GM12878 (cell line): ENCODE data around the gene ME2. TPM values are rescaled to one million over a fixed set of nuclear protein-coding genes. Genes with fewer than 3 reads are reported as not detected.

Experiments used
- ATAC-seq: fragments of 200-7000 bp; cut with Tn5 transposase; 3 replicates; pipeline ENCODE4 v1.9.1; 2020; ENCODE audit warnings: mild to moderate bottlenecking, moderate library complexity
- BruUV-seq: library from RNA; stranded (reverse); fragments of 400-500 nt; replicated peaks from 2 replicates; lab custom pipeline; 2021; lab: Mats Ljungman, UMichigan
- CTCF ChIA-PET: fragments of 300-600 bp; sonication (Branson Sonifier 250); formaldehyde crosslinking; extraction: SDS; loops from one replicate; lab custom pipeline; 2021; ENCODE audit warnings: inconsistent platforms; lab: Yijun Ruan, JAX
- POLR2A ChIA-PET: fragments of 350-600 bp; formaldehyde crosslinking; extraction: SDS; loops from one replicate; lab custom pipeline; 2021; ENCODE audit warnings: inconsistent platforms; lab: Charles Lee
- RAD21 ChIA-PET: fragments of 300-600 bp; sonication (Branson Sonifier 250); formaldehyde crosslinking; loops from one replicate; lab custom pipeline; 2023; ENCODE audit warnings: antibody characterized with exemption; ENCODE audit not compliant: unreplicated experiment; lab: Charles Lee
- SMC1A ChIA-PET: fragments of 300-600 bp; sonication (Branson Sonifier 250); formaldehyde crosslinking; loops from one replicate; lab custom pipeline; 2023; ENCODE audit not compliant: unreplicated experiment, uncharacterized antibody; lab: Charles Lee
- DNase-seq: peaks from one replicate; pipeline ENCODE4 v3.0.0-alpha.2; 2011; ENCODE audit warnings: low read depth, low spot score
- FAIRE-seq: peaks from 3 replicates; lab custom pipeline; 2011; peaks lifted over from hg19 to GRCh38; lab: Jason Lieb, UNC
- H2AFZ ChIP-seq: 2 replicates; pipeline ENCODE4 v1.6.0; 2011; ENCODE audit warnings: low read depth, low read length, control low read depth; ENCODE audit not compliant: control insufficient read depth
- H3K27ac ChIP-seq: 2 replicates; pipeline ENCODE4 v1.5.1; 2011; ENCODE audit warnings: control low read depth; ENCODE audit not compliant: control insufficient read depth, insufficient read depth
- H3K27me3 ChIP-seq, 2 experiments: replicated peaks in 1 of 2; 2 replicates each; pipeline versions ENCODE4 v1.6.0 to v1.6.1; 2011; ENCODE audit warnings: low read length in 1 of 2; ENCODE audit not compliant: control insufficient read depth in 2 of 2, insufficient read depth in 2 of 2
- H3K36me3 ChIP-seq, 2 experiments: 2 replicates each; pipeline ENCODE4 v1.5.1; 2011; ENCODE audit warnings: low read length in 1 of 2; ENCODE audit not compliant: control insufficient read depth in 2 of 2, insufficient read depth in 2 of 2
- H3K4me1 ChIP-seq: 2 replicates; pipeline ENCODE4 v1.6.1; 2011; ENCODE audit warnings: mild to moderate bottlenecking, low read length, moderate library complexity, mixed read lengths; ENCODE audit not compliant: control insufficient read depth, insufficient read depth
- H3K4me2 ChIP-seq: 2 replicates; pipeline ENCODE4 v1.6.0; 2011; ENCODE audit warnings: control low read depth; ENCODE audit not compliant: control insufficient read depth, insufficient read depth
- H3K4me3 ChIP-seq: fragments of 200-600 bp; sonication (generic); 2 replicates; pipeline ENCODE4 v1.5.1; 2016
- H3K79me2 ChIP-seq: 2 replicates; pipeline ENCODE4 v1.6.0; 2011; ENCODE audit warnings: low read length; ENCODE audit not compliant: control insufficient read depth, insufficient read depth
- H3K9ac ChIP-seq: 2 replicates; pipeline ENCODE4 v1.8.0; 2011; ENCODE audit warnings: low read length, control low read depth, mixed read lengths; ENCODE audit not compliant: control insufficient read depth, insufficient read depth
- H3K9me3 ChIP-seq: replicated peaks from 3 replicates; pipeline ENCODE4 v1.5.1; 2011; ENCODE audit warnings: mild to moderate bottlenecking, low read length; ENCODE audit not compliant: control insufficient read depth, insufficient read depth
- H4K20me1 ChIP-seq: 2 replicates; pipeline ENCODE4 v1.6.0; 2011; ENCODE audit not compliant: control insufficient read depth, insufficient read depth
- MTA2 ChIP-seq: fragments of 450-650 bp; IDR thresholded peaks from 2 replicates; pipeline ENCODE4 v1.6.1; 2016; ENCODE audit warnings: low read depth, mild to moderate bottlenecking, moderate library complexity
- MTA3 ChIP-seq: IDR thresholded peaks from 2 replicates; pipeline ENCODE4 v1.6.1; 2012; ENCODE audit warnings: low read length, inconsistent platforms, borderline replicate concordance
- POLR2AphosphoS2 ChIP-seq: IDR thresholded peaks from 2 replicates; pipeline ENCODE4 v1.6.1; 2011; ENCODE audit warnings: low read depth, mild to moderate bottlenecking, low read length, improper control_type of control experiment, moderate library complexity
- POLR2AphosphoS5 ChIP-seq: IDR thresholded peaks from 2 replicates; pipeline ENCODE4 v1.6.1; 2011; ENCODE audit warnings: mild to moderate bottlenecking, low read length, inconsistent platforms
- SREBF1 ChIP-seq: IDR thresholded peaks from 2 replicates; pipeline ENCODE4 v1.6.1; 2012; ENCODE audit warnings: mild to moderate bottlenecking, low read length
- TBL1XR1 ChIP-seq: IDR thresholded peaks from 2 replicates; pipeline ENCODE4 v1.6.1; 2012; ENCODE audit warnings: low read depth, low read length, improper control_type of control experiment
- in situ Hi-C: fragments of 300-500 bp; cut with MboI; formaldehyde crosslinking; loops from 9 replicates; pipeline ENCODE4 v1.14.3; 2018; ENCODE audit warnings: mixed read lengths
- intact Hi-C: fragments of 100-400 bp; cut with micrococcal nuclease; formaldehyde crosslinking; loops from one replicate; pipeline ENCODE4 v1.14.2; 2022; ENCODE audit not compliant: unreplicated experiment
- polyA plus RNA-seq, 11 experiments: library from polyadenylated mRNA; depleted of rRNA in 4 of 11; unstranded in 6 of 11; stranded (reverse) in 5 of 11; fragments of >200 nt; fragmentation: Nextera tagmentation in 4 of 11; fragmentation: Illumina TruSeq in 1 of 11; extraction: Ambion mirVana in 4 of 11; extraction: Trizol in 1 of 11; gene quantifications; 1 replicate in 1 of 11; 2 replicates in 10 of 11; pipeline versions ENCODE4 v1.2.1 to v1.2.3, GENCODE V29; 2011 to 2016; ENCODE audit warnings: inconsistent platforms in 2 of 11, missing spikeins in 2 of 11, low read depth in 1 of 11
- total RNA-seq, 4 experiments: library from RNA; depleted of rRNA in 3 of 4; stranded (reverse); fragments of >200 nt in 3 of 4; fragmentation: Illumina TruSeq in 1 of 4; extraction: Trizol in 1 of 4; gene quantifications; 2 replicates each; pipeline versions ENCODE4 v1.2.1 to v1.2.3, GENCODE V29; 2013 to 2021
- TF ChIP-seq, protein P1 (sequence below): fragments of 450-650 bp; IDR thresholded peaks from 2 replicates; pipeline ENCODE4 v1.6.1; 2016; ENCODE audit warnings: mild to moderate bottlenecking
- TF ChIP-seq, protein P2 (sequence below): fragments of 450-650 bp; IDR thresholded peaks from 2 replicates; pipeline ENCODE4 v1.6.1; 2018; ENCODE audit warnings: mild to moderate bottlenecking, low read depth, moderate library complexity; ENCODE audit not compliant: partially characterized antibody
- TF ChIP-seq, protein P3 (sequence below): fragments of 450-650 bp; formaldehyde crosslinking; IDR thresholded peaks from 2 replicates; pipeline ENCODE4 v1.5.0; 2022; ENCODE audit warnings: mild to moderate bottlenecking, missing genetic modification characterization
- TF ChIP-seq, protein P4 (sequence below): IDR thresholded peaks from 2 replicates; pipeline ENCODE4 v1.6.1; 2011; ENCODE audit warnings: low read depth, low read length, improper control_type of control experiment, borderline replicate concordance

ME2 gene
- total and polyA plus RNA-seq, 10 of the 15 experiments (the other 5 are each of a cell fraction or from before 2014, with no cell fraction given), result 41.3 to 155 (median 133) TPM

DNA sequence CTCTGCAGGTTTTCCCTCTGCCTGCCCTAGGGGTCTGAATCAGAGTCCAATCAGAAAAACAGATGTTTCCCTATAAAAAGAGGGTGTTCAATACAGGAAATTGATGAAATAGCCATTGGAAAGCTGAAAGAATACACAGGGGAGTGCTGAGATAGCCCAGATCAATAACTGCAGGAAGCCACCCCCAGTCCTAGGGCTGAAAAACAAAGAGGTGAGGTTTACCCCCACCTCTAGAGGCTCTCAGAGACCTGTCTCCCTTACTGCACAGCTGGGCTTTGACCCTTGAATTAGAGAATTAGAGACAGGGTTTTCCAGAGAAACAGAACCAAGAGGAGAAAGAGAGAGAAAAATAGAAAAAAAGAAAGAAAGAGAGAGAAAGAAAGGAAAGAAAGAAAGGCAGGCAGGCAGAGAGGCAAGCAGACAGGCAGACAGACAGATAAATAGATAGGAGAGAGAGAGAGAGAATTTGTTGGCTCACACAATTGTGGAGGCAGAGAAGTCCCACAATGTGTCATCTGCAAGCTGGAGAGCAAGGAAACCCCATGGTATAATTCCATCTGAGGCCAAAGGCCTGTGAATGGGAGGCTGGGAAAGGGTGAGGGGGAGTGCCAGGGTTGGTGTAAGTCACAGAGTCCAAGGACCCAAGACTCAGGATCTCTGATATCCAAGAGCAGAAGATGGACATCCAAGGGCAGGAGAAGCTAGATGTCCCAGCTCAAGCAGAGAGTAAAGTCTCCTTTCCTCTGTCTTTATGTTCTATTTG is 18.9 kb upstream of the ME2 start:
- no peaks in the 10 kb centered on the region for H3K79me2 ChIP-seq
- intact Hi-C loops (no loop called here), in situ Hi-C loops (no loop called here)
- SMC1A ChIA-PET, result no interaction called here
- H3K4me3 ChIP-seq, result no peak overlapping the region
- H3K27me3 ChIP-seq, result no peaks in the 10 kb centered on the region
- RAD21 ChIA-PET, result no interaction called here
- TF ChIP-seq, protein P1, sequence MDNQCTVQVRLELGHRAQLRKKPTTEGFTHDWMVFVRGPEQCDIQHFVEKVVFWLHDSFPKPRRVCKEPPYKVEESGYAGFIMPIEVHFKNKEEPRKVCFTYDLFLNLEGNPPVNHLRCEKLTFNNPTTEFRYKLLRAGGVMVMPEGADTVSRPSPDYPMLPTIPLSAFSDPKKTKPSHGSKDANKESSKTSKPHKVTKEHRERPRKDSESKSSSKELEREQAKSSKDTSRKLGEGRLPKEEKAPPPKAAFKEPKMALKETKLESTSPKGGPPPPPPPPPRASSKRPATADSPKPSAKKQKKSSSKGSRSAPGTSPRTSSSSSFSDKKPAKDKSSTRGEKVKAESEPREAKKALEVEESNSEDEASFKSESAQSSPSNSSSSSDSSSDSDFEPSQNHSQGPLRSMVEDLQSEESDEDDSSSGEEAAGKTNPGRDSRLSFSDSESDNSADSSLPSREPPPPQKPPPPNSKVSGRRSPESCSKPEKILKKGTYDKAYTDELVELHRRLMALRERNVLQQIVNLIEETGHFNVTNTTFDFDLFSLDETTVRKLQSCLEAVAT, result no peak
- TF ChIP-seq, protein P2, sequence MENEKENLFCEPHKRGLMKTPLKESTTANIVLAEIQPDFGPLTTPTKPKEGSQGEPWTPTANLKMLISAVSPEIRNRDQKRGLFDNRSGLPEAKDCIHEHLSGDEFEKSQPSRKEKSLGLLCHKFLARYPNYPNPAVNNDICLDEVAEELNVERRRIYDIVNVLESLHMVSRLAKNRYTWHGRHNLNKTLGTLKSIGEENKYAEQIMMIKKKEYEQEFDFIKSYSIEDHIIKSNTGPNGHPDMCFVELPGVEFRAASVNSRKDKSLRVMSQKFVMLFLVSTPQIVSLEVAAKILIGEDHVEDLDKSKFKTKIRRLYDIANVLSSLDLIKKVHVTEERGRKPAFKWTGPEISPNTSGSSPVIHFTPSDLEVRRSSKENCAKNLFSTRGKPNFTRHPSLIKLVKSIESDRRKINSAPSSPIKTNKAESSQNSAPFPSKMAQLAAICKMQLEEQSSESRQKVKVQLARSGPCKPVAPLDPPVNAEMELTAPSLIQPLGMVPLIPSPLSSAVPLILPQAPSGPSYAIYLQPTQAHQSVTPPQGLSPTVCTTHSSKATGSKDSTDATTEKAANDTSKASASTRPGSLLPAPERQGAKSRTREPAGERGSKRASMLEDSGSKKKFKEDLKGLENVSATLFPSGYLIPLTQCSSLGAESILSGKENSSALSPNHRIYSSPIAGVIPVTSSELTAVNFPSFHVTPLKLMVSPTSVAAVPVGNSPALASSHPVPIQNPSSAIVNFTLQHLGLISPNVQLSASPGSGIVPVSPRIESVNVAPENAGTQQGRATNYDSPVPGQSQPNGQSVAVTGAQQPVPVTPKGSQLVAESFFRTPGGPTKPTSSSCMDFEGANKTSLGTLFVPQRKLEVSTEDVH, result no peak
- TF ChIP-seq MTA2, result no peak
- TF ChIP-seq SREBF1, result no peak
- TF ChIP-seq TBL1XR1, result no peak
- TF ChIP-seq, protein P3, sequence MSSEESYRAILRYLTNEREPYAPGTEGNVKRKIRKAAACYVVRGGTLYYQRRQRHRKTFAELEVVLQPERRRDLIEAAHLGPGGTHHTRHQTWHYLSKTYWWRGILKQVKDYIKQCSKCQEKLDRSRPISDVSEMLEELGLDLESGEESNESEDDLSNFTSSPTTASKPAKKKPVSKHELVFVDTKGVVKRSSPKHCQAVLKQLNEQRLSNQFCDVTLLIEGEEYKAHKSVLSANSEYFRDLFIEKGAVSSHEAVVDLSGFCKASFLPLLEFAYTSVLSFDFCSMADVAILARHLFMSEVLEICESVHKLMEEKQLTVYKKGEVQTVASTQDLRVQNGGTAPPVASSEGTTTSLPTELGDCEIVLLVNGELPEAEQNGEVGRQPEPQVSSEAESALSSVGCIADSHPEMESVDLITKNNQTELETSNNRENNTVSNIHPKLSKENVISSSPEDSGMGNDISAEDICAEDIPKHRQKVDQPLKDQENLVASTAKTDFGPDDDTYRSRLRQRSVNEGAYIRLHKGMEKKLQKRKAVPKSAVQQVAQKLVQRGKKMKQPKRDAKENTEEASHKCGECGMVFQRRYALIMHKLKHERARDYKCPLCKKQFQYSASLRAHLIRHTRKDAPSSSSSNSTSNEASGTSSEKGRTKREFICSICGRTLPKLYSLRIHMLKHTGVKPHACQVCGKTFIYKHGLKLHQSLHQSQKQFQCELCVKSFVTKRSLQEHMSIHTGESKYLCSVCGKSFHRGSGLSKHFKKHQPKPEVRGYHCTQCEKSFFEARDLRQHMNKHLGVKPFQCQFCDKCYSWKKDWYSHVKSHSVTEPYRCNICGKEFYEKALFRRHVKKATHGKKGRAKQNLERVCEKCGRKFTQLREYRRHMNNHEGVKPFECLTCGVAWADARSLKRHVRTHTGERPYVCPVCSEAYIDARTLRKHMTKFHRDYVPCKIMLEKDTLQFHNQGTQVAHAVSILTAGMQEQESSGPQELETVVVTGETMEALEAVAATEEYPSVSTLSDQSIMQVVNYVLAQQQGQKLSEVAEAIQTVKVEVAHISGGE (CRISPR knock-in tag), result no peak
- TF ChIP-seq, protein P4, sequence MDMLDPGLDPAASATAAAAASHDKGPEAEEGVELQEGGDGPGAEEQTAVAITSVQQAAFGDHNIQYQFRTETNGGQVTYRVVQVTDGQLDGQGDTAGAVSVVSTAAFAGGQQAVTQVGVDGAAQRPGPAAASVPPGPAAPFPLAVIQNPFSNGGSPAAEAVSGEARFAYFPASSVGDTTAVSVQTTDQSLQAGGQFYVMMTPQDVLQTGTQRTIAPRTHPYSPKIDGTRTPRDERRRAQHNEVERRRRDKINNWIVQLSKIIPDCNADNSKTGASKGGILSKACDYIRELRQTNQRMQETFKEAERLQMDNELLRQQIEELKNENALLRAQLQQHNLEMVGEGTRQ, result no peak
- no peak for TF ChIP-seq POLR2AphosphoS2
- TF ChIP-seq MTA3, result no peak
- no peak for TF ChIP-seq POLR2AphosphoS5
- H3K36me3 ChIP-seq, result no peaks in the 10 kb centered on the region
- H3K4me2 ChIP-seq, result no peak overlapping the region
- ATAC-seq (no peak), FAIRE-seq (no peak), DNase-seq (no peak)
- no peak overlapping the region for H3K27ac ChIP-seq
- peaks cover 12% of the 10 kb centered on the region for H3K4me1 ChIP-seq
- BruUV-seq, result no TSS peak
- no peaks in the 10 kb centered on the region for H4K20me1 ChIP-seq
- H3K9me3 ChIP-seq, result no peaks in the 10 kb centered on the region
- POLR2A ChIA-PET, result no interaction called here
- CTCF ChIA-PET, result no interaction called here
- H3K9ac ChIP-seq, result no peak overlapping the region
- H2AFZ ChIP-seq, result no peak overlapping the region
